GM12878 (cell line): Measurements from ENCODE around the gene RAE1. TPM values are rescaled to one million over a fixed set of nuclear protein-coding genes. Genes with fewer than 3 reads are reported as not detected.

Source experiments
- ATAC-seq: fragments of 200-7000 bp; cut with Tn5 transposase; 3 replicates; pipeline ENCODE4 v1.9.1; 2020; ENCODE audit warnings: mild to moderate bottlenecking, moderate library complexity
- BruUV-seq: library from RNA; stranded (reverse); fragments of 400-500 nt; replicated peaks from 2 replicates; lab custom pipeline; 2021; lab: Mats Ljungman, UMichigan
- CTCF ChIA-PET: fragments of 300-600 bp; sonication (Branson Sonifier 250); formaldehyde crosslinking; extraction: SDS; loops from one replicate; lab custom pipeline; 2021; ENCODE audit warnings: inconsistent platforms; lab: Yijun Ruan, JAX
- POLR2A ChIA-PET: fragments of 350-600 bp; formaldehyde crosslinking; extraction: SDS; loops from one replicate; lab custom pipeline; 2021; ENCODE audit warnings: inconsistent platforms; lab: Charles Lee
- RAD21 ChIA-PET: fragments of 300-600 bp; sonication (Branson Sonifier 250); formaldehyde crosslinking; loops from one replicate; lab custom pipeline; 2023; ENCODE audit warnings: antibody characterized with exemption; ENCODE audit not compliant: unreplicated experiment; lab: Charles Lee
- SMC1A ChIA-PET: fragments of 300-600 bp; sonication (Branson Sonifier 250); formaldehyde crosslinking; loops from one replicate; lab custom pipeline; 2023; ENCODE audit not compliant: unreplicated experiment, uncharacterized antibody; lab: Charles Lee
- DNase-seq: peaks from one replicate; pipeline ENCODE4 v3.0.0-alpha.2; 2011; ENCODE audit warnings: low read depth, low spot score
- FAIRE-seq: peaks from 3 replicates; lab custom pipeline; 2011; peaks lifted over from hg19 to GRCh38; lab: Jason Lieb, UNC
- H2AFZ ChIP-seq: 2 replicates; pipeline ENCODE4 v1.6.0; 2011; ENCODE audit warnings: low read depth, low read length, control low read depth; ENCODE audit not compliant: control insufficient read depth
- H3K27ac ChIP-seq: 2 replicates; pipeline ENCODE4 v1.5.1; 2011; ENCODE audit warnings: control low read depth; ENCODE audit not compliant: control insufficient read depth, insufficient read depth
- H3K27me3 ChIP-seq, 2 experiments: replicated peaks in 1 of 2; 2 replicates each; pipeline versions ENCODE4 v1.6.0 to v1.6.1; 2011; ENCODE audit warnings: low read length in 1 of 2; ENCODE audit not compliant: control insufficient read depth in 2 of 2, insufficient read depth in 2 of 2
- H3K36me3 ChIP-seq, 2 experiments: 2 replicates each; pipeline ENCODE4 v1.5.1; 2011; ENCODE audit warnings: low read length in 1 of 2; ENCODE audit not compliant: control insufficient read depth in 2 of 2, insufficient read depth in 2 of 2
- H3K4me1 ChIP-seq: 2 replicates; pipeline ENCODE4 v1.6.1; 2011; ENCODE audit warnings: mild to moderate bottlenecking, low read length, moderate library complexity, mixed read lengths; ENCODE audit not compliant: control insufficient read depth, insufficient read depth
- H3K4me2 ChIP-seq: 2 replicates; pipeline ENCODE4 v1.6.0; 2011; ENCODE audit warnings: control low read depth; ENCODE audit not compliant: control insufficient read depth, insufficient read depth
- H3K4me3 ChIP-seq: fragments of 200-600 bp; sonication (generic); 2 replicates; pipeline ENCODE4 v1.5.1; 2016
- H3K79me2 ChIP-seq: 2 replicates; pipeline ENCODE4 v1.6.0; 2011; ENCODE audit warnings: low read length; ENCODE audit not compliant: control insufficient read depth, insufficient read depth
- H3K9ac ChIP-seq: 2 replicates; pipeline ENCODE4 v1.8.0; 2011; ENCODE audit warnings: low read length, control low read depth, mixed read lengths; ENCODE audit not compliant: control insufficient read depth, insufficient read depth
- H3K9me3 ChIP-seq: replicated peaks from 3 replicates; pipeline ENCODE4 v1.5.1; 2011; ENCODE audit warnings: mild to moderate bottlenecking, low read length; ENCODE audit not compliant: control insufficient read depth, insufficient read depth
- H4K20me1 ChIP-seq: 2 replicates; pipeline ENCODE4 v1.6.0; 2011; ENCODE audit not compliant: control insufficient read depth, insufficient read depth
- ASH2L ChIP-seq: fragments of 300-600, 200-600 bp; sonication (generic); IDR thresholded peaks from 2 replicates; pipeline ENCODE4 v1.6.1; 2017; ENCODE audit warnings: low read depth, mild to moderate bottlenecking, borderline replicate concordance
- E4F1 ChIP-seq: fragments of 450-650 bp; IDR thresholded peaks from 2 replicates; pipeline ENCODE4 v1.6.1; 2018; ENCODE audit warnings: borderline replicate concordance, mild to moderate bottlenecking; ENCODE audit not compliant: partially characterized antibody
- FOXM1 ChIP-seq: IDR thresholded peaks from 2 replicates; pipeline ENCODE4 v1.6.1; 2012; ENCODE audit warnings: low read depth, mild to moderate bottlenecking, inconsistent platforms, low read length, moderate library complexity
- IRF5 ChIP-seq: fragments of 450-650 bp; IDR thresholded peaks from 2 replicates; pipeline ENCODE4 v1.6.1; 2017; ENCODE audit warnings: borderline replicate concordance
- SIX5 ChIP-seq: IDR thresholded peaks from 2 replicates; pipeline ENCODE4 v1.6.1; 2011; ENCODE audit warnings: mild to moderate bottlenecking, low read depth, low read length, moderate library complexity; ENCODE audit not compliant: severe bottlenecking
- SMC3 ChIP-seq: IDR thresholded peaks from 2 replicates; pipeline ENCODE4 v1.6.1; 2011; ENCODE audit warnings: low read length, improper control_type of control experiment, borderline replicate concordance
- SREBF1 ChIP-seq: IDR thresholded peaks from 2 replicates; pipeline ENCODE4 v1.6.1; 2012; ENCODE audit warnings: mild to moderate bottlenecking, low read length
- ZBED1 ChIP-seq: IDR thresholded peaks from 2 replicates; pipeline ENCODE4 v1.6.1; 2016; ENCODE audit warnings: borderline replicate concordance
- ZNF622 ChIP-seq: fragments of 450-650 bp; IDR thresholded peaks from 2 replicates; pipeline ENCODE4 v1.6.1; 2017; ENCODE audit warnings: mild to moderate bottlenecking, inconsistent platforms
- WGBS: methylation state at CpG from one replicate; pipeline ENCODE4 v1.1.6; 2016; ENCODE audit warnings: low lambda C conversion rate; ENCODE audit not compliant: insufficient replicate concordance, insufficient coverage; ENCODE audit errors: missing lambda C conversion rate; 5-methylcytosine and 5-hydroxymethylcytosine counted together
- in situ Hi-C: fragments of 300-500 bp; cut with MboI; formaldehyde crosslinking; loops from 9 replicates; pipeline ENCODE4 v1.14.3; 2018; ENCODE audit warnings: mixed read lengths
- intact Hi-C: fragments of 100-400 bp; cut with micrococcal nuclease; formaldehyde crosslinking; loops from one replicate; pipeline ENCODE4 v1.14.2; 2022; ENCODE audit not compliant: unreplicated experiment
- polyA plus RNA-seq, 11 experiments: library from polyadenylated mRNA; depleted of rRNA in 4 of 11; unstranded in 6 of 11; stranded (reverse) in 5 of 11; fragments of >200 nt; fragmentation: Nextera tagmentation in 4 of 11; fragmentation: Illumina TruSeq in 1 of 11; extraction: Ambion mirVana in 4 of 11; extraction: Trizol in 1 of 11; gene quantifications; 1 replicate in 1 of 11; 2 replicates in 10 of 11; pipeline versions ENCODE4 v1.2.1 to v1.2.3, GENCODE V29; 2011 to 2016; ENCODE audit warnings: inconsistent platforms in 2 of 11, missing spikeins in 2 of 11, low read depth in 1 of 11
- total RNA-seq, 4 experiments: library from RNA; depleted of rRNA in 3 of 4; stranded (reverse); fragments of >200 nt in 3 of 4; fragmentation: Illumina TruSeq in 1 of 4; extraction: Trizol in 1 of 4; gene quantifications; 2 replicates each; pipeline versions ENCODE4 v1.2.1 to v1.2.3, GENCODE V29; 2013 to 2021

The RAE1 gene
- total and polyA plus RNA-seq, 10 of the 15 experiments (the other 5 are each of a cell fraction or from before 2014, with no cell fraction given) = 28.7 to 107 (median 49.3) TPM

GRCh38 chr20:57335392-57335791 lies 15.7 kb upstream of the RAE1 start:
- ChIA-PET CTCF (interaction anchor here (0.6 to 1.1 kb wide), 2 partner anchors 245 kb away, joined by 3 to 5 read pairs; no protein-coding TSS in a partner anchor), RAD21 (no interaction called here), SMC1A (interaction anchor here (1.3 to 2.6 kb wide), 4 partner anchors 10 to 245 kb away, joined by 3 to 12 read pairs (median 4); no protein-coding TSS in a partner anchor), POLR2A (no interaction called here)
- Histone ChIP-seq H3K36me3 (no peaks in the 10 kb centered on the region), H3K4me2 (no peak overlapping the region), H3K27me3 (peaks cover 0 to 3% of the 10 kb centered on the region in 2 experiments; a peak in 1 of 4 replicates), H4K20me1 (no peaks in the 10 kb centered on the region), H2AFZ (no peak overlapping the region), H3K4me3 (no peak overlapping the region), H3K4me1 (no peaks in the 10 kb centered on the region), H3K79me2 (no peaks in the 10 kb centered on the region), H3K9me3 (no peaks in the 10 kb centered on the region), H3K27ac (no peak overlapping the region), H3K9ac (no peak overlapping the region)
- intact Hi-C loops = no loop called here
- FAIRE-seq = no peak
- no TSS peak for BruUV-seq
- no peak for DNase-seq
- 0% methylated on average over 2 of the region's 2 CpGs for WGBS
- TF ChIP-seq SMC3 = 0 out of 2 replicates have a peak, but pooled peaks have one; percentile 8
- TF ChIP-seq FOXM1 = no peak
- no peak for TF ChIP-seq ZBED1
- in situ Hi-C loops = no loop called here
- no peak for ATAC-seq

GRCh38 chr20:57341663-57342062 lies 9.4 kb upstream of the RAE1 start:
- no TSS peak for BruUV-seq
- no peak overlapping the region for H3K4me2 ChIP-seq
- H3K9me3 ChIP-seq = no peaks in the 10 kb centered on the region
- no peak for TF ChIP-seq E4F1
- TF ChIP-seq IRF5 = no peak
- no peak for TF ChIP-seq SIX5
- TF ChIP-seq ASH2L = no peak
- TF ChIP-seq SREBF1 = no peak
- TF ChIP-seq ZNF622 = no peak
- in situ Hi-C loops = loop anchor here (5.0 kb wide), 2 partner anchors 254 to 789 kb away; no protein-coding TSS in a partner anchor
- H3K9ac ChIP-seq = no peak overlapping the region
- no peak for FAIRE-seq
- 17% methylated on average over 2 of the region's 2 CpGs for WGBS
- H4K20me1 ChIP-seq = no peaks in the 10 kb centered on the region
- H3K36me3 ChIP-seq = no peaks in the 10 kb centered on the region
- H3K4me1 ChIP-seq = no peaks in the 10 kb centered on the region
- ChIA-PET SMC1A (no interaction called here), CTCF (interaction anchor here (1.2 to 1.4 kb wide), 2 partner anchors 9 to 251 kb away, joined by 4 to 5 read pairs; no protein-coding TSS in a partner anchor), RAD21 (no interaction called here), POLR2A (no interaction called here)
- ATAC-seq = no peak
- DNase-seq = no peak
- H3K27me3 ChIP-seq = 0 out of 4 replicates have a peak, but pooled peaks cover 0 to 3% of the 10 kb centered on the region in 2 experiments
- H2AFZ ChIP-seq = no peak overlapping the region
- intact Hi-C loops = no loop called here
- H3K79me2 ChIP-seq = no peaks in the 10 kb centered on the region
- no peak overlapping the region for H3K4me3 ChIP-seq
- H3K27ac ChIP-seq = no peak overlapping the region
